Endodermal cell (in vitro differentiated cells): Measurements from ENCODE around the gene TNRC6B. TPM values are rescaled to one million over a fixed set of nuclear protein-coding genes. Genes with fewer than 3 reads are reported as not detected.

Experiments used
- DNase-seq: peaks from one replicate; pipeline ENCODE4 v3.0.0-alpha.2; 2017
- H3K27ac ChIP-seq: 2 replicates; pipeline ENCODE4 v1.5.1; 2013; ENCODE audit warnings: mild to moderate bottlenecking, low read depth, low read length, moderate library complexity
- H3K27me3 ChIP-seq: 2 replicates; pipeline ENCODE4 v1.6.1; 2013; ENCODE audit warnings: mild to moderate bottlenecking, low read length, moderate library complexity; ENCODE audit not compliant: insufficient read depth, control insufficient read depth, poor library complexity, severe bottlenecking
- H3K36me3 ChIP-seq: 2 replicates; pipeline ENCODE4 v1.7.0; 2013; ENCODE audit warnings: mild to moderate bottlenecking, low read length, moderate library complexity; ENCODE audit not compliant: control insufficient read depth, insufficient read depth
- H3K4me1 ChIP-seq: one replicate; pipeline ENCODE4 v1.7.0; 2013; ENCODE audit warnings: low read length; ENCODE audit not compliant: control insufficient read depth, insufficient read depth
- H3K4me3 ChIP-seq: 2 replicates; pipeline ENCODE4 v1.5.1; 2013; ENCODE audit warnings: mild to moderate bottlenecking, low read length, moderate library complexity
- H3K9ac ChIP-seq: 2 replicates; pipeline ENCODE4 v1.6.1; 2013; ENCODE audit warnings: mild to moderate bottlenecking, low read length, moderate library complexity; ENCODE audit not compliant: poor library complexity, severe bottlenecking; ENCODE audit errors: extremely low read depth
- H3K9me3 ChIP-seq: 2 replicates; pipeline ENCODE4 v1.6.1; 2013; ENCODE audit warnings: mild to moderate bottlenecking, low read length, moderate library complexity; ENCODE audit not compliant: control insufficient read depth
- H3K27ac Mint-ChIP-seq: 2 replicates; pipeline ENCODE4 v1.8.0; 2020; ENCODE audit warnings: mixed read lengths
- H3K27me3 Mint-ChIP-seq: 2 replicates; pipeline ENCODE4 v1.8.0; 2021; ENCODE audit warnings: mild to moderate bottlenecking, mixed read lengths; ENCODE audit not compliant: insufficient read depth
- H3K36me3 Mint-ChIP-seq: 2 replicates; pipeline ENCODE4 v1.8.0; 2020; ENCODE audit warnings: low read depth, mixed read lengths
- H3K4me1 Mint-ChIP-seq: 2 replicates; pipeline ENCODE4 v1.8.0; 2020; ENCODE audit warnings: mixed read lengths
- H3K4me3 Mint-ChIP-seq: 2 replicates; pipeline ENCODE4 v1.8.0; 2020; ENCODE audit warnings: mild to moderate bottlenecking, moderate library complexity, mixed read lengths
- H3K9me3 Mint-ChIP-seq: 2 replicates; pipeline ENCODE4 v1.8.0; 2020; ENCODE audit warnings: mild to moderate bottlenecking, mixed read lengths
- WGBS, 2 experiments: methylation state at CpG; one replicate each; pipeline versions ENCODE4 v1.1.5 to v1.1.7; 2013; ENCODE audit warnings: missing lambda C conversion rate in 2 of 2, mixed read lengths in 1 of 2; ENCODE audit not compliant: insufficient coverage in 1 of 2, insufficient read length in 1 of 2; 5-methylcytosine and 5-hydroxymethylcytosine counted together
- total RNA-seq, 2 donors: library from RNA; stranded (reverse); fragmentation: NEBNext Ultra II Directional in 1 of 2; extraction: Animal tissue kit (Norgen Biotek cat#: 25700) in 1 of 2; gene quantifications; 2 replicates in 1 of 2; 3 replicates in 1 of 2; pipeline ENCODE4 v1.2.1, GENCODE V29; 2021
- TF ChIP-seq, protein P1 (sequence below): fragments of 200-600 bp; sonication (generic); conservative IDR thresholded peaks from 2 replicates; pipeline ENCODE4 v1.5.0; 2021; ENCODE audit warnings: antibody characterized with exemption, mild to moderate bottlenecking

The TNRC6B gene
- total RNA-seq, 2 donors from 2014 or later = 57.5 to 62.5 TPM

DNA sequence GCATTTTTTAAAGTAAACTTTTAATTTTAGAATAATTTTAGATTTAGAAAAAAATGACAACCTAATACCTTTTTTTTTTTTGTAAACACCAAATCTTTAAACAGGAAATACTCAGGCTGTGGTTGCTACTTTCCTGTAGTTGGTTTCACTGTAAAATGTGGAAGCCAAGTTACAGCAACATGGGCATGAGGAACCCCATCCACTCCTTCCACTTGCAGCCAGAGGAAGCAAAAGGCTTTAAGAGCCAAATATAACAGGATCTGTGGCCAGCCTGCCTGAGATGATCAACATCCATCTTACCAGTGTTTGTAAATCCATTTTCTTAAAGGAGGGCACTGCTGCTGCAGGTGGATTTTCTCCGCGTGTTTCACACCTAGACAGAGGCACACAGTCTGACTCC, 66.2 kb downstream of the TNRC6B start:
- Histone ChIP-seq H3K9ac (no peak overlapping the region), H3K4me3 (no peak overlapping the region), H3K27me3 (no peaks in the 10 kb centered on the region), H3K9me3 (no peaks in the 10 kb centered on the region), H3K27ac (no peak overlapping the region), H3K36me3 (peaks cover 30% of the 10 kb centered on the region), H3K4me1 (no peaks in the 10 kb centered on the region)
- DNase-seq = no peak
- WGBS, 2 experiments = 94% methylated on average over 2 of the region's 2 CpGs; no CpG with 5 or more reads in 1 of the 2 experiments
- peaks cover 22% of the 10 kb centered on the region for H3K4me1 Mint-ChIP-seq
- no peaks in the 10 kb centered on the region for H3K27me3 Mint-ChIP-seq
- peaks cover 31% of the 10 kb centered on the region for H3K36me3 Mint-ChIP-seq
- H3K27ac Mint-ChIP-seq = no peak overlapping the region
- H3K9me3 Mint-ChIP-seq = no peaks in the 10 kb centered on the region
- TF ChIP-seq, protein P1, sequence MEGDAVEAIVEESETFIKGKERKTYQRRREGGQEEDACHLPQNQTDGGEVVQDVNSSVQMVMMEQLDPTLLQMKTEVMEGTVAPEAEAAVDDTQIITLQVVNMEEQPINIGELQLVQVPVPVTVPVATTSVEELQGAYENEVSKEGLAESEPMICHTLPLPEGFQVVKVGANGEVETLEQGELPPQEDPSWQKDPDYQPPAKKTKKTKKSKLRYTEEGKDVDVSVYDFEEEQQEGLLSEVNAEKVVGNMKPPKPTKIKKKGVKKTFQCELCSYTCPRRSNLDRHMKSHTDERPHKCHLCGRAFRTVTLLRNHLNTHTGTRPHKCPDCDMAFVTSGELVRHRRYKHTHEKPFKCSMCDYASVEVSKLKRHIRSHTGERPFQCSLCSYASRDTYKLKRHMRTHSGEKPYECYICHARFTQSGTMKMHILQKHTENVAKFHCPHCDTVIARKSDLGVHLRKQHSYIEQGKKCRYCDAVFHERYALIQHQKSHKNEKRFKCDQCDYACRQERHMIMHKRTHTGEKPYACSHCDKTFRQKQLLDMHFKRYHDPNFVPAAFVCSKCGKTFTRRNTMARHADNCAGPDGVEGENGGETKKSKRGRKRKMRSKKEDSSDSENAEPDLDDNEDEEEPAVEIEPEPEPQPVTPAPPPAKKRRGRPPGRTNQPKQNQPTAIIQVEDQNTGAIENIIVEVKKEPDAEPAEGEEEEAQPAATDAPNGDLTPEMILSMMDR = no peak
- H3K4me3 Mint-ChIP-seq = no peak overlapping the region

DNA sequence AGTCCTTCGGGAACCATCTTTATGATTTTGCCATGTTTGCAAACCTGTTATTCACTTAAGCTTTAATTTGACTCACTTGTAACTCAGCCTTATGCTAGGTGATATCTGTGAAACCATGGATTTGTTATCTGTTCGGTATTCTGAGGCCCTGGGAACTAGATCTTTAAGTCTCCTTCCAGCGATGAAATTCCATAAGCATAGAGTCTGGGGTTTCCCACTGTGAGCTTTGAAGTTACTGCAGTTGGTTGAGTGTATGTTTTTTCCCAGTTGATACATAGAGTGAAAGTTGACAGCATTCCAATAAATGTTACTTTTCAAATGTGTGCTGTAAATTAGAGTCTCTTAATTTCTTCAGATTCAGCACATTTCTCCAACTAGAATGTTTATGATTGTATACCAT, 66.9 kb downstream of the TNRC6B start:
- DNase-seq = no peak
- Histone ChIP-seq H3K9me3 (no peaks in the 10 kb centered on the region), H3K36me3 (peaks cover 34% of the 10 kb centered on the region), H3K4me3 (no peak overlapping the region), H3K27ac (no peak overlapping the region), H3K9ac (no peak overlapping the region), H3K27me3 (no peaks in the 10 kb centered on the region), H3K4me1 (no peaks in the 10 kb centered on the region)
- no peak overlapping the region for H3K4me3 Mint-ChIP-seq
- H3K36me3 Mint-ChIP-seq = peaks cover 34% of the 10 kb centered on the region
- no peaks in the 10 kb centered on the region for H3K27me3 Mint-ChIP-seq
- peaks cover 17% of the 10 kb centered on the region for H3K4me1 Mint-ChIP-seq
- TF ChIP-seq, protein P1 = no peak
- no peak overlapping the region for H3K27ac Mint-ChIP-seq
- H3K9me3 Mint-ChIP-seq = no peaks in the 10 kb centered on the region
- 92 to 94% methylated on average over 2 to 3 of the region's 3 CpGs for WGBS, 2 experiments

DNA sequence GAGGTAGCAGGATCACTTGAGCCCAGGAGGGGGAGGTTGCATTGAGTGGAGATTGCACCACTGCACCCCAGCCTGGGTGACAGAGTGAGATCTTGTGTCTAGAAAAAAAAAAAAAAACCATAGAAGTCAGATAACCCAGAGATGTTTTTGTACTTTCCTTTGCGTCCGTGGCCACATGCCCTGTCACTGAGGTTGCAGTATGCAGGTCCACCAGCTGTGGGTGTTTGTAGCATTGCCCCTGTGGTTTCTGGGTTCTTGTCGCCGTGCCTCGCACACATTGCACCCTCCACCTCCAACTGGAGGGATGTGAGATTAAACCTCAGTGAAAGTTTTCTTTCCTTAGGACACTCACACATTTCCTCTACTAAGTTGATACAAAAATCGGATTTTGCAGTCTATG, 70.3 kb downstream of the TNRC6B start:
- H3K4me3 Mint-ChIP-seq = no peak overlapping the region
- no peak overlapping the region for H3K4me3 ChIP-seq
- peaks cover 7% of the 10 kb centered on the region for H3K4me1 Mint-ChIP-seq
- peaks cover 44% of the 10 kb centered on the region for H3K36me3 Mint-ChIP-seq
- H3K27ac Mint-ChIP-seq = peak overlapping the region; percentile 59
- 99% methylated on average over 4 of the region's 6 CpGs; no CpG with 5 or more reads in 1 of the 2 experiments for WGBS, 2 experiments
- no peak overlapping the region for H3K9ac ChIP-seq
- H3K36me3 ChIP-seq = peaks cover 37% of the 10 kb centered on the region
- no peak overlapping the region for H3K27ac ChIP-seq
- TF ChIP-seq, protein P1 = no peak
- no peaks in the 10 kb centered on the region for H3K4me1 ChIP-seq
- no peaks in the 10 kb centered on the region for H3K9me3 Mint-ChIP-seq
- H3K27me3 Mint-ChIP-seq = no peaks in the 10 kb centered on the region
- no peak for DNase-seq
- no peaks in the 10 kb centered on the region for H3K27me3 ChIP-seq
- H3K9me3 ChIP-seq = no peaks in the 10 kb centered on the region
